HPDE6-E6E7 (cell line): Measurements from ENCODE around the gene EPB41L4B.
"Not testable (repeated sequence)": the region's sequence is repeated elsewhere in the genome, so short reads cannot be mapped to it uniquely, and the experiment has no call there.

Experiments used
- DNase-seq: peaks from one replicate; pipeline ENCODE4 v3.0.0; 2011; ENCODE audit warnings: missing footprints; ENCODE audit errors: extremely low spot score

EPB41L4B gene

DNA sequence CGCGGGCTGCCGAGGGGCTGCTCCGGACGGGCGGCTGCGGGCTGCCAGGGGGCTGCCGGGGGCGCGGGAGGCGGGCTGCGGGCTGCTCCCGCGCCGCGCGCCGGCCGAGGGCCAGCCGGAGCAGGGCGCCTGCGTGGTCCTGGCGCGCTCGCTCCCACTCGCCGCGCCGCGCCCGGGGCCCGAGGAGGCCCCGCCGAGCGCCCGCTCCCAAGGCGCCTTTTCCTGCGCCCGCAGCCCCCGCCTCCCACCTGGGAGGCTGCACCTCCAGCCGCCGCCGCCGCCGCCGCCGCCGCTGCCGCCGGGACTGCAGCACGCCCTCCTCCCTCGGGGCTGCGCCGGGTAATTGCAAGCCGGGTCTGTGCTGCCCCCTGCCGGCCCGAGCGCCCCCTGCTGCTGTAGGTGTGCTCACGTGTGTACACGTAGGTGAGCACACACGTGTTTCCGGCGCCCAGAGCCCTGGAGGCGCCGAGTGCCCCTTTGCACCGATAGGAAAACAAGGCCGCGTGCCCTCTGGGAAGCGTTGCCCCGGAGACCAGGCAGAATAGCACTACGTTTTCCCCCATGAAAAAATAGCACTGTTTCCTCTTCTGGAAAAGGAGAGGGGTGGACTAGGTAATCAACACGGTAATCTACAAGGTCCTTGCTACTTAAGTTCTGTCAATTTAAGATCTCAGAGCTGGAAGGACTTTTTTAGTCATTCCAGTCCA is at the start of gene EPB41L4B:
TSS of gene EPB41L4B (minus strand) at position 318 of the 707 bp plus-strand sequence. CDS start 613 bp downstream, outside the sequence.
- peak; percentile 77 for DNase-seq

DNA sequence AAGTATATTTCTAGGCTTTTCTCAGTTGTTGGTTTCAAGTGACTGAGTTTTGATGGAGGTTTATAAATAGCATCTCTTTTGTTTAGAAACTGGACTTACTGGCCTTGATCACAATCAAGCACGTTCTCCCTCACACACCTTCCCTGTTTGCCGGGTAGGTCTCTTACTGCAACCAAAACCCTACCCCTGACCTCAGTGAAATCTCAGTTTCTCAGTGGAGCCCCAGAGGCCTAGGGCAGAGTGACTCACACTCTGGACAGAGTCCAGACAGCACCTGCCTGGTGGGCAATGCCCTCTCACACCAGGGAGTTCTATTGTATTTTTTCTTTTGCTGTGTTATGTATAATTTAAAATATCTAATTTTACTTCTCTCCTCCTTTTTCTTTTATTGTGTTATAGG is 48.4 kb upstream of the EPB41L4B start:
- DNase-seq, result peak; percentile 20

DNA sequence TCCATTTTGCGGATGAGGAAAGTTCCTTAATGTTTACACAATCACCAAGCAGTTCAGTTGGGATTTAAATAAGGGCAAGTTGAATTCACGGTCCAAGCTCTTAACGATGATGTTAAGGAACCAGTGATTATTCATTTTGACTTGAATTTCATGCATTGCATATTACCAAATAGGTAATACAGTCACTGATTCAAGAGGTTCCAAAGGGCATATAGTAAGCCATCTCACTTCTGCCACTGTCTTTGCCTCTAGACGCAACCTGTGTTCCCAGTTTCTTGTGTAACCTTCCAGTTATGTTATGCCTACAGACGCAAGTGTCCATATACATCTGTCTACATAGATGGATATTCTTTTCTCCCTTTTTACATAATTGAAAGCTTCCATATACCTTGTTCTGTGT is 39.9 kb upstream of the EPB41L4B start:
- no peak for DNase-seq

DNA sequence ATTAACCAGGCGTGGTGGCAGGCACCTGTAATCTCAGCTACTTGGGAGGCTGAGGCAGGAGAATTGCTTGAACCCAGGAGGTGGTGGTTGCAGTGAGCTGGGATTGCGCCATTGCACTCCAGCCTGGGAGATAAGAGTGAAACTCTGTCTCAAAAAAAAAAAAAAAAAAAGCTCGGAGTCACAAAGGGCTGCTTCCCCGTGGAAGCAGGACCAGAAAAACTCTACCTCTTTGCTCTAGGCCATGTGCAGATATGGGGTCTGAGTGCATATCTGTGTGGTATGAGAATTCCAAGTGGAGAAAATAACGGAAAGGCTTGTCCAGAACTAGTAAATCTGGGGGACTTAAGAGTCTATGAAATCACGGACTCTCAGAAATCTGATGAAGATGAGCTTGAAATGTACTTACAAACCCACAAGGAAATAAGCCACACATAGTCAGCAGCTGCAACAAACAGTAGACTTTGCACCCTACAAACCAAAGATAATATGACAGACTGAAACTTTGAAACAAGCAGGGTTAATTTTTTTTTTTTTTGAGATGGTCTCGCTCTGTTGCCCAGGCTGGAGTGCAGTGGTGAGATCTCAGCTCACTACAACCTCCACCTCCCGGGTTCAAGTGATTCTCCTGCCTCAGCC is 38.2 kb upstream of the EPB41L4B start:
- DNase-seq, result not testable (repeated sequence)

DNA sequence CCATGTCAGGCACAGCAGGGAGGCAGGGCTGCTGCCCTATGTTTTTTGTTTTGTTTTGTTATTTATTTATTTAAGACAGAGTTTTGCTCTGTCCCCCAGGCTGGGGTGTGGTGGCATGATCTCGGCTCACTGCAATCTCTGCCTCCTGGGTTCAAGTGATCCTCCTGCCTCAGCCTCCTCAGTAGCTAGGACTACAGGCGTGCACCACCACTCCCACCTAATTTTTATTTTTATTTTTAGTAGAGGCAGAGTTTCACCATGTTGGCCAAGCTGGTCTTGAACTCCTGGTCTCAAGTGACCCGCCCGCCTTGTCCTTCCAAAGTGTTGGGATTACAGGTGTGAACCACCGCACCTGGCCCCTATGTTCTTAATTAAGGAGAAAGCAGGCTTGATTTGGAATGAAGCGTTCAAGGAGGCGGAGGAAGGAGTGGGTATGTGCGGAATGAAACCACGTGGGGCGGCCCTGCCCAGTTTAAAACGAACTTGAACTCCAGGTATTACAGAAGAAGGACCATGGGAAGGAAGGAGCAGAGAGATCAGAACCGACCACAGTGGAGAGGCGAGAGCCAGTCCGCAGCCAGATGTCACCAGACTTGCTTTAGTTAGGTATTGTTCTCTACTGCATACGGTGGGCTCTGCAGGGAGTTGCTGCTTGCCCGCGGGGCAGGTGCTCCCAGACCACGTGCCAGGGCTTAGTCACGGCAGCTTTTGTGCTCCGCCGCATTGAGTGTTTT is 34.9 kb upstream of the EPB41L4B start:
- no peak for DNase-seq

DNA sequence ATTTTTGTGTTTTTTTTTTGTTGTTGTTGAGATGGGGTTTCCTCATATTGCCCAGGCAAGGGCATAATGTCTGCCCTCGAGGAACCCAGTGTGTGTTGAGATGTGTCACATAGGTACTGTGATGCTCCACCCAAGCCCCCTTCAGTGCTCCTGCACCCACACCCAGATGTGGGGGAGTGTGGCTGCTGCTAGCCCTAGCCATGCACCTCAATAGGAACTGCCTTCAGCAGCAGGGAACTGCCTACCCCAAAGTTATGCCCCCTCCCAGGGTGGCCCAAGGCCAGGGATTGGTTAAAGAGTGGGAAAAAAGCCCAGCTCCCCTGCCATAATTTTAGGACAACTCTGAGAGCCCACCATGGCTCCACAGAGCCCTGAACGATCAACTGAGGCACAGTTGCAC is 33.3 kb upstream of the EPB41L4B start:
- DNase-seq, result no peak

DNA sequence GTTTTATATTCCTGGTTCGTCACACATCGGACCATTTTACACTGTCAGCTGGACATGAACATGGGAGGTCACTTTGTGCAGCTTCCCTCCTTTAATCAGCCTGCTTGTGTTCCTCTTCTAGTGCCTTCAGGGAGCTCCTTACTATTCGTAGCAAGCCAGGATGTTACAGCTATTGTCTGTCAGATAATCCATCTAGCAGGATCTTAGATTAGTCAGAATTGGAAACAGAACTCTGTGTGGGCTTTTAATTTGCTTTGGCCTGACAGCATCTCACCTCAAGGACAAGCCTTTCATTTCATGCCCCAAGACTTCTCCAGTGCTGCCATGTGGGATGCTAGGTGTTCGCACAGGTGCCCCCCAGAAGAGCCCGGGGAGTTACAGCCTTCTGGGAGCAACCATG is 30.2 kb upstream of the EPB41L4B start:
- no peak for DNase-seq

DNA sequence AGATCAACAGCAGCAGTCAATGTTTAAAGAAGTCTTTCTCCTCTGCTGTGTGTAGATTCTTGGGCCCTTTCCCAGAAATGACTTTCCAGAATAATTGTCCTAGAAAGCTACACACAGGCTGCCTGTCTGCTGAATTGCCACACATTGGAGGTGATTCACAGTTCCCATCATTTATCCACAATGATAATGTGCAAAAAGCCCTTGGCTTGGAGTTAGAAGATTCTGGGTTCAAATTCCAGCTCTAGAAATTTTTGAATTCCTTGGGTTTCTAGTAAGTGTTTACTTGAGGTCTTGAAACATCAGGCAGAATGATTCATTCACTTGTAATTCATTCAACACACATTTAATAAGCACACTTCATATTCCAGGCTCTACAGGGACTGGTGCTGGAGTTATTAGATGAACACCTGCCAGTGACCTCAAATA is 28.6 kb upstream of the EPB41L4B start:
- DNase-seq, result no peak

DNA sequence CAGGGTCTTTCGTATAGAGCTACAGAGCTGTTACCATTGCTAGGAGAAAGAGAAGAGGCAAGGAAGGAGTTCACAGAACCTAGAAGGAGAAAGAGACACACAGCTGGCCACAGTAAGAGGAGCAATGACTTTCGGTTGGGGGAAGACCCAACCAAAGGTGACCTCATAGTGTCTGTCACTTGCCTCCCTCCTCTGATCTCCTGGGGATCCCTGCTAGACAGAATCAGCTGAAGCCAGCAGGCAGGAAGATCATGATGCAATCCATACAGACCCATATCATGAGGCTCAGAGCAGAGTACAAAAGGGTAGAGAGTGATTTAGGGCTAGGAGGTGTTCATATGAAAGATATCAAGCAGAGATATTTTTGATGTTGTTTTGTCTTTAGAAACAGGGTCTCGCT is 26.0 kb upstream of the EPB41L4B start:
- no peak for DNase-seq

DNA sequence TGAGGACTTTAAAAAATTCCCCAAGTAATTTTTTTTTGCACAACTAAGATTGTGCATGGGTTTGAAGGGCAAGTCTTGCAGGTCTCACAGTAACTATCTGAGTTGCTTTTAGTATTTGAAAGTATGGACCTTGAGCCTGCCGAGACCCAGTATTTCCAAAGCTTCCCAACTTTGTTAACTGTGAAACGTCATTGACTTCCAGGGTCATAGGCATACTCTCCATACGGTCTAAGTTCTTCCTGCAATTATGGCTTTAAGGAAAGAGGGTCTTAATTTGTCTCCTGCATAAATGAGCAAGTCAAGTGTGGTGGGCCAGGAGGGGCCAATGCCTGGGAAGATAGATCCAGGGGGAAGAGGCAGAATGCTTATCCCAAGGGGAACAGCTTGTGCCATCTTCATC is 24.0 kb upstream of the EPB41L4B start:
- DNase-seq, result no peak

DNA sequence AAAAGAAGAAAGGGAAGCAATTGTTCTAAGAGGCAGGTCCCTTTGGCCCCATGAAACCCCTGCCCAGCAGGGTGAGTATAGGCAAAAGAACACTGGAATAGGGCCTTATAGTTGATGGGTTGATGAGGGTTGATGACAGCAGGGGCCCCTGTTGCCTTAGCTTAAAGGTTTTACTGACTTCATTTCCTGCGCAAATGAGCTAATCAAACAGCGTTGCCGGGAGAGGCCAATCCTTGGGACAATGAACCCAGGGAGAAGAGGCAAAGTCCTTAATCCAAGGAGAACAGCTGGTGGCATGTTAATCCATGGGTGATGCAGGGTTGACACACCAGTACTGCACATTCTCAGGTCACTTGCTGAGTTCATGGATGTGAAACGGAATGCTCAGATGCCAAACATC is 22.0 kb upstream of the EPB41L4B start:
- no peak for DNase-seq

DNA sequence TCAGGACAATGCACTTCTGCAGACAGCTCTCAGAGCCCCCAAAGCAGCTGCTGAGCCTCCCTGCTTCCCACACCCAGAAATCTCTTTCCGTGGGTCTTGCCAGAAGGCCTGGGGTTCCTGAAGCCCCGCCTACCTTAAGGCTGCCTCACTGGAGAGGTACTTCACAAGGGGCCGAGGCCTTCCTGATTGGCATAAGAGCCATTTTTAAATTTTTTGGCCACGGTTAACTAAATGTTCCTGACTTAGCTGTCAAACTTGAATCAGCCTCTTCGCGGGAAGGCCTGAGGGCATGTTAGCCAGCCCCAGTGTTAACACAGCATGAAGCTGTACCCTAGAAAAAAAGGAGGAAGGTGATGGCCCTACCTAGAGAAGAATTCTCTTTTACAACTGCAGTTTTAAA is 20.7 kb upstream of the EPB41L4B start:
- no peak for DNase-seq

DNA sequence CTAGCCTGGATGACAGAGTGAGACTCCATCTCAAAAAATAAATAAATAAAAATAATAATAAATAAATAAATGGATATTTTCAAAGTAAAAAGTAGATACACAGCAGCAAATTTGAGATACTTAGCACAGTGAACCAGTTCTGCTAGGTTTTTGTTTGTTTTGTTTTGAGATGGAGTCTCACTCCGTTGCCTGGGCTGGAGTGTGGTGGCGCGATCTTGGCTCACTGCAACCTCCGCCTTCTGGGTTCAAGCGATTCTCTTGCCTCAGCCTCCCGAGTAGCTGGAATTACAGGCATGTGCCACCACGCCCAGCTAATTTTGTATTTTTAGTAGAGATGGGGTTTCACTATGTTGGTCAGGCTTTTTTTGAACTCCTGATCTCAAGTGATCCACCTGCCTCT is 20.1 kb upstream of the EPB41L4B start:
- DNase-seq, result not testable (repeated sequence)

DNA sequence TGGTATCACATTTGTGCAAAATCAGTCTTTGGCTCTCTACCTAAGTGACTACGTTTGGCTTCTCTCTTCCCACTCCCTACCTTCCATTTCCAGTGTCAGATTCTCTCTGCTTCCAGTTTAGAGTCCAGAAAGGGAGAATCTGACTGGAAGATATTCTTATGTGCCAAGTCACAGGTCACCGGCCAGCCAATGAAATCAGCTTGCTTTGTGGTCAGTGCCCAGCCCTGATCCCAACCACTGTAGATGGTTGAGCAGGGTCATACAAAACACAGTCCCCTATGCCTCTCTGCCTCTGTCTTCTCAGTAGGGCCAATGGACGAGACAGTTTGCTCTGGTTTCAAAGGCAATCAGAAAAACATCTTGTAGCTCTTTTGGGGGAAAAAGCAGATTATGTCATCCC is 15.6 kb upstream of the EPB41L4B start:
- no peak for DNase-seq

DNA sequence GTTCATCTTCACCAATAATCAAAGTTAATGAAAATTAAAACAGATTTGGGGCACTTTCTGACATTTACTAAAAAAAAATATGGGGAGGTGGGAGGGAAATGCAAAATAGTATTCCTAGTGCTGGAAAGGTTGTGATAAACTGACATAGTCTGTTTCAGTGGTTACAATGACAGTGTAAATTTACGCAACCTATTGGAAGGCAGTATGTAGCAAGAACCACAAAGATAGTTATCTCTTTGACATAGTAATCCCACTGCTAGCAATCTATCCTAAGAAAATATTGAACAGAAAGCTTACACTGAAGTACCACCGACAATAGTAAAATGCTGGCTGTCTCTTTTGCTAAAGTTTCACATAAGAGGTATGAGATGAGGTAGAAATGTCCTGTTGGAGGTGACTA is 15.1 kb upstream of the EPB41L4B start:
- DNase-seq, result no peak

DNA sequence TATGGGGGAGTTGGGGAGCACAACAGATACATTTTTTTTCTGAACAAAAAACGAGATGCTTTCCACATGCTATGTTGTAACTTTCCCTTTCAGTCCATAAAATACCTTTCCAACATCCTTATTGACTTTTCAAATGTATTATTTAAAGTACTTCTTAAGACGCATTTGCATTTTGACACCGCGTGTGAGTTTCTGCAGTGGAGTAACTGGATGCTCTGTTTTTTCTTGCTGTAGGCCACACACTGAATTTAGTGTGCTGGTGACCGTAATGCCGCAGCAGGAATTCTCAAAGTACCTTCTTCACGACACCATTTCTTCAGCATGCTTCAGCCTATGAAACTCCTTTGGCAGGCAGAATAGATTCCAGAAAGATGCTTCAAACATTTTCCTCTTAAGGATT is 14.3 kb upstream of the EPB41L4B start:
- no peak for DNase-seq

DNA sequence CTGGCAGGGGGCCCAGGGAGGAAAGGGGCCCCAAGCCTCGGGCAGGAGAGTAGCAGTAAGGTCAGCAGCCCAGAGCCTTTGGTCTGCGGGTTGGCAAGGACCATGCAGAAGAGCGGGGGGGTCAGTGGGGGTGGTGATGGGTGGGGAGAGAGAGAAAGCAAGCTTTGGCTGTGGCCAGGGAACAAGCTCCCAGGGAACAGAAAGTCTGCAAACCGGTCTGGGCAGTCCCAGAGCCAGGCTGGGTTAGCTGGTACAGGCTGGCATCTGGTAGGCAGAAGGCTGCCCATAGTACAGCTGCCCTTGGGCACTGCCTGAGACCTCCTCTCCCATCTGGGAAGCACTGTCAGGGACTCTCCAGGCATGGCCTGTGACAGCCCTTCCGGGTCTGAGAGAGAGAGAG is 10.5 kb upstream of the EPB41L4B start:
- DNase-seq, result peak; percentile 88

DNA sequence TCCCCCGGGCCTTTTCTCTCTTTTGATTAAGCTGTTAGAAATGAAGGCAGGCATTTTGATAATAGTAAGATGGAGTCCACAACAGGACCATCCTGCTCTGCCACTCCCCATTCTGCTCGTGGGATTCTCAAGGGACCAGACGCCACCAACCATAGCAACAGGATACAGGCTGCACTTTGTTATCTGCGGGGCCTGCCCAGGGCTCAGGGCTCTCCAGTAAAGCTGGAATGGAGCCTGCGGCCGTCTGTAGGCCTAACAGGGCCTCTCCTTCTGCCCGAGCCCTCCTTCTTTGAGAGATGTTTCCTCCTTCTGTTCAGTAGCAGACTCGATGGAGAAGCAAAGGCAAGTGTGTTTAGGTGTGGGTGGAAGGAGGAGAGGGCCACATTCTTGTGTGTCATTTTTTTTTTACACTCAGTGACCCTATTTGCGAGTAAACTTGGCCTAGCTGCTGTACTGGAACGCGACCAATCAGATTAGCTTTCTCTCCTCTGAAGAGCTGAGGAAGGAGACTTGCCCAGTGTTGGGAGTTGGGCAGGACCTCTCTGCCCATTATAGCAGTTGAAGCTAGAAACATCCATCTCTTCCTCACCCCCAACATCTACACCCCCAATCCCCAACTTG is 8.9 kb upstream of the EPB41L4B start:
- no peak for DNase-seq

DNA sequence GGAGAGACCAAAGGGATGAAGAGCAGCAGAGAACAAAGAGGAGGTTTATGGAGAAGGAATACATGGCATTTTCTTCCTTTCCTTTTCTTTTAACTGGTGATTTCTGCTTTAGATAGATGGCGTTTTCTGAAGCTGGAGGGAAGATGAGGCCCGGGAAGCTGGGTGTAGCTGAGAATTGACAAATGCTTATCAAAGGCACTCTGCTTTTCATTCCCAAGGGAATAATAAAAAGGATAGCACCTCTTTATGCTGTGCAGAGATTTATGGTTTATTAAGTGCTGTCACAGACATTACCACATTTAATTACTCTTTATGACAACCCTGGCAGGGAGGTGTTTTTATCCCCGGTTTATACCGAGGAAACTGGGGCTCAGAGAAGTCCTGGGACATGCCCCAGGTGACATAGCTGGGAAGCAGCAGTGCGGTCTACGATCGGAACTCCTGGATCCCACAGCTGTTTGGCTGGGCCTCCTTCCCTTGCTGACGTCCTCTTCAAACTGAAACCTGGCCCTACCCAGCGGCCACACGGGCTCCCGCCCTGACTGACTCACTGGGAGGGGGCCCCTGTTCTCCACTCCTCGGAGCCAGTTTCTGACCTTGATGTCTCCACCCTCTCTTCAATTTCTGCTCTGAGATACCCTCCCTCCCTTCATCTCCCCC is 8.2 kb upstream of the EPB41L4B start:
- peak; percentile 88 for DNase-seq

DNA sequence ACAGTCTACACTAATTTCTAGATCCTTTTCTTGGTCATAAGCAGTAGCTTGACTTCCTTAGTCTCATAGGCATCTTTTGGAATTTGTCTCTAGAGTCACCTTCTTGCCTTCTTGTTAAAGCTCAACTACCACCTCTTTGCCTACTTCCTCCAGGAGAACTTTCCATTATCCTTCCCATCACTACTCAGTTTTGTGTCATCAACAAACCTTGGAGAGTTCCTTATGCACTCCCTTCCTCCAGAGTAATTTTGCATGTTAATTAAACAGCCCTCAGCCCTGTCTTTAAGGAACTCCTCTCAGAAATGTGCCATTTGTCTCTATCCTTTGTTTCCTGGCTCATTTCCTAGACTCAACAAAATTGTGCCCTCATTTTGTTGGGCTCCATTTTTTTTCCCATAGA is 4.2 kb upstream of the EPB41L4B start:
- DNase-seq, result no peak

DNA sequence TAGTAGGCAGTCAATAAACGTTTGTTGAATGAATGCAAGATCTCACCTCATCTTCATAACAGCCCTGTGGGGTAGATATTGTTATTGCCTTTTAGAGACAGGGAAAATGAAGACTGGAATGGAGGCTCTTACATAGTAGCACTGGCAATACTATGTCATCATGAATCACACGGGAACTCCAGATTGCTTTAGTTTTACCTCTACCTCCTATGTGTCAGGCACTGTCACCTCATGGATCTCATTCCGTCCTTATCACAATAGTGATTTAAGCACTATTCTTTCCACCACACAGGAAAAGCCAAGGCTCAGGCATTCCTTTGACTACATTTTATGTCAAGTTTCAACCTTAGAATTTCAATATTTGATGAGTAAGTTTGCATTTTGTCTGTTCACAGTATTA is 2.9 kb upstream of the EPB41L4B start:
- DNase-seq, result no peak

DNA sequence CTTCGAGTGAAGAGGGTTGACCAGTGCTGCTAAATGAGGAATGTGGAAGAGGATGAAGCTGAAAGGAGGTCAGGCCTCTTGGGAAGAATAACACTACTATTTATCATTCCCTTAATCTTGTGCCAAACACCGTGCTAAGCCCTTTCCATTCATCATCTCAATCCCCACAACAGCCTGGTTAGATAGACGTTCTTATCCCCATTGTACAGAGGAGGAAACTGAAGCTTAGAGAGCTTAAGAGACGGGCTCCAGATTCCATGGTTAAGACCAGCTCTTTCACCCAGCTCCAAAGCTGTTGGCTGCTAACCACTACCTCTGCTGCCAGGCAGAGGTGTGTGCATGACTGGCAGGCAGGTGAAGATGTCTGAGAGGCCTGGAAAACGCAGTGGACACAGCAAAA is 868 bp upstream of the EPB41L4B start:
- DNase-seq, result no peak
